ENCODE results near the gene CD207.

Gene CD207

DNA sequence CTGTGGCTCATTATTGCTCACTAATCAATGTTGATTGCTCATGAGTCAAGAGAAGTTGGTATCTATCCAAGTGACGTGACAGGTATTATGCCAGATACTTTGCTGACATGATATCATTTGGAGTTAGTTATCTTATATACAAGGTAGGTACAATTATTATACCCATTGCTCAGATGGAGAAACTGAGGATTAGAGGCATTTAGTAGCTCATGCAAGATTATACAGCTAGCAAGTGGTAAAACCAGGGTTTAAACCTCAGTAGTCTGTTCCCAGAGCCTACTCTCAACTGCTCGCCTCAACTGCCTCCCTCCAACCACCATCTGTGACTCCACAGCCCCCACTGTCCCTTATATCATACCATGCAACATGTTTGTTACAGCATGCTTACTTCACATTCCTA lies 51.3 kb downstream of the CD207 start:
- DNase-seq (ENCODE audit: low read depth) = peak; percentile 16
- H3K4me3 ChIP-seq (ENCODE audit: low read length) = no peak overlapping the region
- TF ChIP-seq, protein P1, sequence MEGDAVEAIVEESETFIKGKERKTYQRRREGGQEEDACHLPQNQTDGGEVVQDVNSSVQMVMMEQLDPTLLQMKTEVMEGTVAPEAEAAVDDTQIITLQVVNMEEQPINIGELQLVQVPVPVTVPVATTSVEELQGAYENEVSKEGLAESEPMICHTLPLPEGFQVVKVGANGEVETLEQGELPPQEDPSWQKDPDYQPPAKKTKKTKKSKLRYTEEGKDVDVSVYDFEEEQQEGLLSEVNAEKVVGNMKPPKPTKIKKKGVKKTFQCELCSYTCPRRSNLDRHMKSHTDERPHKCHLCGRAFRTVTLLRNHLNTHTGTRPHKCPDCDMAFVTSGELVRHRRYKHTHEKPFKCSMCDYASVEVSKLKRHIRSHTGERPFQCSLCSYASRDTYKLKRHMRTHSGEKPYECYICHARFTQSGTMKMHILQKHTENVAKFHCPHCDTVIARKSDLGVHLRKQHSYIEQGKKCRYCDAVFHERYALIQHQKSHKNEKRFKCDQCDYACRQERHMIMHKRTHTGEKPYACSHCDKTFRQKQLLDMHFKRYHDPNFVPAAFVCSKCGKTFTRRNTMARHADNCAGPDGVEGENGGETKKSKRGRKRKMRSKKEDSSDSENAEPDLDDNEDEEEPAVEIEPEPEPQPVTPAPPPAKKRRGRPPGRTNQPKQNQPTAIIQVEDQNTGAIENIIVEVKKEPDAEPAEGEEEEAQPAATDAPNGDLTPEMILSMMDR (IDR thresholded peaks at IDR 0.05; ENCODE audit: insufficient read depth, low read depth, low read length, missing control alignments) = no peak
